H1 (cell line): ENCODE results near the gene PAX3. TPM values are rescaled to one million over a fixed set of nuclear protein-coding genes. Genes with fewer than 3 reads are reported as not detected.

Source experiments
- CHD7 ChIP-seq: fragments of 300-600 bp; sonication (generic); IDR thresholded peaks from 2 replicates; pipeline ENCODE4 v1.7.1; 2012; ENCODE audit warnings: low read length, moderate library complexity, mild to moderate bottlenecking, inconsistent platforms; ENCODE audit not compliant: insufficient replicate concordance
- CTBP2 ChIP-seq: IDR thresholded peaks from 2 replicates; pipeline ENCODE4 v1.7.0; 2011; ENCODE audit warnings: borderline replicate concordance, mild to moderate bottlenecking, moderate library complexity, mixed read lengths, low read length; ENCODE audit not compliant: insufficient read depth, insufficient read length
- CTCF ChIP-seq, 3 experiments: IDR thresholded peaks; 1 replicate in 2 of 3; 2 replicates in 1 of 3; pipeline versions ENCODE4 v1.5.1 to v1.6.1; 2011; ENCODE audit warnings: low read length in 3 of 3, mild to moderate bottlenecking in 3 of 3, inconsistent platforms in 2 of 3, low read depth in 1 of 3, moderate library complexity in 1 of 3; ENCODE audit not compliant: insufficient read depth in 1 of 3; ENCODE audit errors: control extremely low read depth in 1 of 3
- JUN ChIP-seq: IDR thresholded peaks from 2 replicates; pipeline ENCODE4 v1.6.1; 2011; ENCODE audit warnings: low read depth, mild to moderate bottlenecking, improper control_type of control experiment, low read length
- JUND ChIP-seq: IDR thresholded peaks from 2 replicates; pipeline ENCODE4 v1.6.1; 2011; ENCODE audit warnings: mild to moderate bottlenecking, improper control_type of control experiment, low read length
- KDM1A ChIP-seq: fragments of 200-600, 300-600 bp; sonication (generic); IDR thresholded peaks from 2 replicates; pipeline ENCODE4 v1.7.1; 2016; ENCODE audit warnings: mild to moderate bottlenecking, low read length, borderline replicate concordance
- POLR2A ChIP-seq, 2 experiments: IDR thresholded peaks; 1 replicate in 1 of 2; 2 replicates in 1 of 2; pipeline ENCODE4 v1.6.1; 2011; ENCODE audit warnings: low read depth in 2 of 2, low read length in 2 of 2, mild to moderate bottlenecking in 2 of 2; ENCODE audit errors: control extremely low read depth in 1 of 2
- RAD21 ChIP-seq, 2 experiments: IDR thresholded peaks in 1 of 2; conservative IDR thresholded peaks in 1 of 2; 2 replicates each; pipeline ENCODE4 v1.6.1; 2011; ENCODE audit warnings: low read depth in 2 of 2, low read length in 2 of 2, improper control_type of control experiment in 1 of 2, inconsistent platforms in 1 of 2, mild to moderate bottlenecking in 1 of 2, moderate library complexity in 1 of 2
- ZNF274 ChIP-seq: IDR thresholded peaks from 2 replicates; pipeline ENCODE4 v1.7.0; 2012; ENCODE audit warnings: low read length, borderline replicate concordance; ENCODE audit errors: extremely low read depth
- polyA plus RNA-seq, 7 experiments: library from polyadenylated mRNA; depleted of rRNA in 3 of 7; stranded (reverse) in 5 of 7; unstranded in 2 of 7; fragments of >200 nt in 5 of 7; fragments of 200-250 nt in 2 of 7; gene quantifications; 1 replicate in 5 of 7; 2 replicates in 1 of 7; 4 replicates in 1 of 7; pipeline versions ENCODE4 v1.2.1 to v1.2.3, GENCODE V29; 2011 to 2013; ENCODE audit warnings: missing spikeins in 2 of 7, mixed read lengths in 2 of 7
- total RNA-seq: library from RNA; stranded (reverse); fragmentation: NEBNext Ultra II Directional; extraction: Animal tissue kit (Norgen Biotek cat#: 25700); gene quantifications from 2 replicates; pipeline ENCODE4 v1.2.1, GENCODE V29; 2021

Gene PAX3
- total and polyA plus RNA-seq, 2 of the 8 experiments (the other 6 are each of a cell fraction or from before 2014, with no cell fraction given): 0.33 TPM; not detected in 1

GRCh38 chr2:222330910-222331309 lies 32.1 kb upstream of the PAX3 start (continued):
- TF ChIP-seq CHD7 (no peak), ZNF274 (no peak), POLR2A (IDR thresholded peaks at IDR 0.05; ENCODE audit: control extremely low read depth in 1 of 2, low read depth in 2 of 2, low read length in 2 of 2) (no peak), JUN (no peak), JUND (no peak), CTCF (IDR thresholded peaks at IDR 0.05; ENCODE audit: control extremely low read depth in 1 of 3, insufficient read depth in 1 of 3, low read depth in 1 of 3, low read length in 3 of 3) (no peak), CTBP2 (no peak), RAD21 (IDR thresholded peaks at IDR 0.05 in 1 of 2, conservative IDR thresholded peaks at IDR 0.05 in 1 of 2; ENCODE audit: low read depth in 2 of 2, low read length in 2 of 2) (no peak), KDM1A (no peak)
